ENCODE measurements around the gene PEX5L. TPM values are rescaled to one million over a fixed set of nuclear protein-coding genes. Genes with fewer than 3 reads are reported as not detected.

The PEX5L gene
- total and polyA plus RNA-seq, 12 donors = 0.03 to 1.1 (median 0.16) TPM; not detected in 3

DNA sequence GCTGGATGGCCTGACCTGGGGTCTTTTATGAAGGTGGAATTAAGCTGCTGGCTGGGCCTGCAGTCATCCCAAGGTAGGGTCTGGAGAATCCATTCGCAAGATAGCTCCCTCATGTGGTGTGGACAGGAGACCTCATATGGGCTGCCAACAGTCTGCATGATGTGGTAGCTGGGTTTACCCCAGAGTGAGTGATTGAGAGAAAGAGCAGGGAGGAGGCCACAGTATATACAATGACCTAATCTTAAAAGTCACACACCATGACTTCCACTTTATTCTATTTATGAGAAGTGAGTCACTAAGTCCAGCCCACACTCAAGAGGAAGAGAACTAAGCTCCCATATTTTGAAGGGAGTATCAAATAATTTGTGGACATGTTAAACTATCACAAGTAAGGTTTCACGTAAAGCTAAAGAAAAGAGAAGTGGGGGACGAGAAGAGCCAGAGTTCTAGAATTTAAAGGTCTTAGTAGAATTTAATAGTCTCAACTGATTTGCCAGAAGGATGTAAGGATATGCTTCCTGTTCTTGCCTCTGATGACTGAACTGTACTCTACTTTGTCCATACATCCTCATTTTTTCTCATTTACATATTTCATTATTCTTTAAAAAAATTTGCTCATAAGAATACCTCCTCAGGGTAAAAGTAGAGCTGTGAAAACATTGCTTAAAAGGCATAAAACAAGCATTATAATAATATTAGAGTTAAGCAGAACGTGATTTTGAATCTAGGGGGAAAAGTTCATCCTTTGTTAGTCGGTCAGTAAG is 184.4 kb downstream of the PEX5L start:
- Histone ChIP-seq H3K4me3 (no peak overlapping the region), H3K9me3 (replicated peaks in 1 of 3) (no peaks in the 10 kb centered on the region), H3K4me1 (replicated peaks in 1 of 2) (no peaks in the 10 kb centered on the region), H3K36me3 (replicated peaks in 1 of 2) (no peaks in the 10 kb centered on the region), H3K27me3 (no peaks in the 10 kb centered on the region), H3K27ac (no peak overlapping the region)
- peak in 1 of 7 donors; percentile 4 for DNase-seq
- intact Hi-C loops (cut with DNase I) = no loop called here
- 73 to 89% (median 79%) methylated on average over 5 of the region's 5 CpGs for WGBS, 4 donors
- TF ChIP-seq CTCF (IDR thresholded peaks at IDR 0.05) (no peak), POLR2A (IDR thresholded peaks at IDR 0.05) (no peak)

DNA sequence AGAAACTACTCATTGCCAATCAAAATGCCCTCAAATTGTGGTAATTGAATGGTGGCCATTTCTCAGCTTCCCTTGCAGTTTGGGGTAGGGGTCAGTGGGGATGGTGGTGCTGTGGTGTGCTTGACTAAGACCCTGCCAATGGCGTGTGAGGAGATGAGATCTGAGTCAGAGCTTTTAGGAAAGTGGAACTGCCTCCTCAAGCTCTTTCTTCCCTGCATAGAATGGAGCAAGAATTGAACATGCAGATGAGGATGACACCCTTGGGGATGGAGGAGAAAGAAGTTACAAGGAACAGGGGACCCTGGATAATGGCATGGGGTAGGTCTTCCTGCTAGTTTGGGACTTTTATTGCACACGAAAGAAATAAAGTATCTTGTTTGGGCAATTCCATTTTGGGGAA is 188.0 kb downstream of the PEX5L start:
- WGBS, 4 donors = 63 to 81% (median 77%) methylated on average over 2 of the region's 2 CpGs
- Histone ChIP-seq H3K36me3 (replicated peaks in 1 of 2) (no peaks in the 10 kb centered on the region), H3K9me3 (replicated peaks in 1 of 3) (no peaks in the 10 kb centered on the region), H3K27me3 (no peaks in the 10 kb centered on the region), H3K4me3 (no peak overlapping the region), H3K4me1 (replicated peaks in 1 of 2) (no peaks in the 10 kb centered on the region), H3K27ac (no peak overlapping the region)
- intact Hi-C loops (cut with DNase I) = no loop called here
- DNase-seq = no peak
- TF ChIP-seq POLR2A (IDR thresholded peaks at IDR 0.05) = no peak
- TF ChIP-seq CTCF (IDR thresholded peaks at IDR 0.05) = no peak

GRCh38 chr3:179842061-179842460 is 194.7 kb downstream of the PEX5L start:
- TF ChIP-seq POLR2A (IDR thresholded peaks at IDR 0.05) = no peak
- TF ChIP-seq CTCF (IDR thresholded peaks at IDR 0.05) = no peak
- Histone ChIP-seq H3K36me3 (replicated peaks in 1 of 2) (no peaks in the 10 kb centered on the region), H3K27ac (no peak overlapping the region), H3K27me3 (no peaks in the 10 kb centered on the region), H3K4me3 (no peak overlapping the region), H3K4me1 (replicated peaks in 1 of 2) (no peaks in the 10 kb centered on the region), H3K9me3 (replicated peaks in 1 of 3) (no peaks in the 10 kb centered on the region)
- intact Hi-C loops (cut with DNase I) = no loop called here
- DNase-seq = no peak
- 45 to 60% (median 50%) methylated on average over 3 of the region's 3 CpGs for WGBS, 4 donors

GRCh38 chr3:179840985-179841384 is 195.8 kb downstream of the PEX5L start:
- Histone ChIP-seq H3K27ac (no peak overlapping the region), H3K4me1 (replicated peaks in 1 of 2) (no peaks in the 10 kb centered on the region), H3K9me3 (replicated peaks in 1 of 3) (no peaks in the 10 kb centered on the region), H3K36me3 (replicated peaks in 1 of 2) (no peaks in the 10 kb centered on the region), H3K4me3 (no peak overlapping the region), H3K27me3 (no peaks in the 10 kb centered on the region)
- WGBS, 4 donors = 71 to 83% (median 74%) methylated on average over 7 of the region's 7 CpGs
- DNase-seq = peak in 1 of 7 donors; percentile 30
- TF ChIP-seq CTCF (IDR thresholded peaks at IDR 0.05) = no peak
- TF ChIP-seq POLR2A (IDR thresholded peaks at IDR 0.05) = no peak
- intact Hi-C loops (cut with DNase I) = no loop called here

All from adrenal gland (tissue), 12 donors.